Right cardiac atrium (tissue), 5 donors: Measurements from ENCODE around the gene RBM17. TPM values are rescaled to one million over a fixed set of nuclear protein-coding genes. Genes with fewer than 3 reads are reported as not detected.

Experiments
- ATAC-seq, 2 donors: fragments of 200-7000 bp; cut with Tn5 transposase; one replicate each; pipeline versions ENCODE4 v1.8.0 to v1.9.1; 2020; ENCODE audit warnings: moderate library complexity in 2 of 2, mild to moderate bottlenecking in 1 of 2
- DNase-seq, 3 donors: peaks; one replicate each; pipeline ENCODE4 v3.0.0-alpha.2; 2020
- H3K27ac ChIP-seq: one replicate; pipeline ENCODE4 v1.5.1; 2013; ENCODE audit warnings: mild to moderate bottlenecking, low read length, control low read depth, moderate library complexity
- H3K27me3 ChIP-seq: one replicate; pipeline ENCODE4 v1.6.1; 2013; ENCODE audit not compliant: control insufficient read depth, insufficient read depth
- H3K4me1 ChIP-seq: one replicate; pipeline ENCODE4 v1.6.1; 2013; ENCODE audit warnings: low read length; ENCODE audit not compliant: control insufficient read depth, insufficient read depth
- H3K4me3 ChIP-seq: one replicate; pipeline ENCODE4 v1.5.1; 2013; ENCODE audit warnings: low read length, control low read depth
- H3K9me3 ChIP-seq: one replicate; pipeline ENCODE4 v1.6.1; 2013; ENCODE audit warnings: low read length; ENCODE audit not compliant: control insufficient read depth
- WGBS: extraction: QIAGEN DNeasy Blood & Tissue Kit; methylation state at CpG from one replicate; pipeline ENCODE4 v1.1.7; 2013; 5-methylcytosine and 5-hydroxymethylcytosine counted together
- intact Hi-C, 4 donors: fragments of 100-400 bp; cut with DNase I; formaldehyde crosslinking; loops; one replicate each; pipeline versions ENCODE4 v1.11.0 to v1.14.0; 2022 to 2023
- polyA plus RNA-seq: library from polyadenylated mRNA; stranded (reverse); fragments of 200-250 nt; gene quantifications from one replicate; pipeline ENCODE4 v1.2.3, GENCODE V29; 2013
- total RNA-seq, 4 donors: library from RNA; stranded (reverse); fragmentation: NEBNext Ultra II Directional; extraction: Animal tissue kit (Norgen Biotek cat#: 25700); gene quantifications; one replicate each; pipeline ENCODE4 v1.2.1, GENCODE V29; 2021
- donor health status: healthy with polysubstance abuse.
- donor health status: DM: no; HTN: yes; CAD: no.
- donor health status: DM: no; HTN: no; CAD: no.
- donor health status: DM: no; HTN: yes; CAD: no; lungs with severe emphysema.
- donor health status: DM: yes; HTN: yes; CAD: no.

Gene RBM17
- total and polyA plus RNA-seq, 5 donors = 51.0 to 66.5 (median 56.9) TPM

DNA sequence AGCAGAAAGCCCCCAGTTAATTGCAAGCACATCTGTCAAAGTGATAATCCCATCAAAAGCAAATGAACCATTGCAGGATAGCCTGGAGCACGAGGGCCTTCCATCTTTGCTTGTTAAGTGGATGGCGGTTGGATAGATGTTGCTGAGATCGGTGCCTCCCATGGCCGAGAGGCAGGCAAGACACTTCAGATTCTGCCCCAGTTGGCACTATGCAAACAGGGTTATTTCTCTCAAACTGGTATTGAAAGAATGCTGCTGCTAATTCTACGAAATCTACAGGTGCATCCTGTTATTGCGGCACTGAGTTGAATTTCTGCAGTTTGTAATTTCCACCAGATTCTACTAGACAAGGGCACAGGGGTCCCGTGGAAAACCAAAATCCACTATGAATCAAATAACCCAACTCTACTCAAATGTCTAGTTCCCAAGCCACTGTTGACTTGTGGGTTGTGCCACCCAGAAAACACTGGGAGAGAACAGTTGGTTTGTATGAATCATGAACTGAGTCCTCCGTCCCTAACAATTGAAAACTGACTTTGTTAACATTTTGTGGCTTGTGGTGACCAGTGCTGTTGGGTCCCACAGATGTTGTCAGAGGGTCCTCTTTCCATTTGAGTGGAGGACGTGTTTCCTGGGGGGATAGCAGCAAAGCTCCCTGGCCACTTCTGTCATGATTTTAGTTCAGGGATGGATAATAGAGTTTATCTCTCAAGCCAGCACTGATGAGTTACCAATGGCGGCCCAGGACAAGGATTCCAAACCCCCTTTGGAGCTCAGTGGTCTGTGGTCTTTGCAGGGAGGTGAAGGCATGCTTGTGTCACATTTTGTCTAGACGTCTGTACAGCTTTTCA lies 19.5 kb upstream of the RBM17 start:
- Histone ChIP-seq H3K9me3 (no peaks in the 10 kb centered on the region), H3K4me3 (no peak overlapping the region), H3K4me1 (peaks cover 7% of the 10 kb centered on the region), H3K27ac (no peak overlapping the region), H3K27me3 (no peaks in the 10 kb centered on the region)
- intact Hi-C loops = no loop called here
- no peak for DNase-seq
- ATAC-seq = no peak
- 77% methylated on average over 11 of the region's 11 CpGs for WGBS

DNA sequence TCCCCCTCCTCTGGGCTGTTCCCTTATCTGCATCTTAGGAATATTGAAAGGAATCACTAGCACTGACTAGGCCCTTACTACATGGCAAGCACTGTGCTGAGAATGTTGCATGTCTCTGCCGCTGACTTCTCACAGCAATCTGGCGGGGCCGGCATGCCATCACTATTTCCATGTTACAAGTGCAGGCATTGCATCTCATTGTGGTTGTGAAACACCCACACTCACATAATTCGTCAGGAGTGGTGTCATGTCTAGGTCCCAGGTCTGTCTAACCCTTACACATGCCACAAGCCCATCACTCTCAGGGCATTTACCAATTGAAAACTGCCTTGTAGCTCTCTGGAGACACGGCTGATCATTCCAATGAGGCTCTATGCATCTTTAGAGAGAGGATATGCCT lies 18.2 kb upstream of the RBM17 start:
- DNase-seq (no peak), ATAC-seq (no peak)
- peaks cover 7% of the 10 kb centered on the region for H3K4me1 ChIP-seq
- H3K27ac ChIP-seq = no peak overlapping the region
- 90% methylated on average over 5 of the region's 5 CpGs for WGBS
- no peak overlapping the region for H3K4me3 ChIP-seq
- H3K9me3 ChIP-seq = no peaks in the 10 kb centered on the region
- H3K27me3 ChIP-seq = no peaks in the 10 kb centered on the region
- intact Hi-C loops = no loop called here

DNA sequence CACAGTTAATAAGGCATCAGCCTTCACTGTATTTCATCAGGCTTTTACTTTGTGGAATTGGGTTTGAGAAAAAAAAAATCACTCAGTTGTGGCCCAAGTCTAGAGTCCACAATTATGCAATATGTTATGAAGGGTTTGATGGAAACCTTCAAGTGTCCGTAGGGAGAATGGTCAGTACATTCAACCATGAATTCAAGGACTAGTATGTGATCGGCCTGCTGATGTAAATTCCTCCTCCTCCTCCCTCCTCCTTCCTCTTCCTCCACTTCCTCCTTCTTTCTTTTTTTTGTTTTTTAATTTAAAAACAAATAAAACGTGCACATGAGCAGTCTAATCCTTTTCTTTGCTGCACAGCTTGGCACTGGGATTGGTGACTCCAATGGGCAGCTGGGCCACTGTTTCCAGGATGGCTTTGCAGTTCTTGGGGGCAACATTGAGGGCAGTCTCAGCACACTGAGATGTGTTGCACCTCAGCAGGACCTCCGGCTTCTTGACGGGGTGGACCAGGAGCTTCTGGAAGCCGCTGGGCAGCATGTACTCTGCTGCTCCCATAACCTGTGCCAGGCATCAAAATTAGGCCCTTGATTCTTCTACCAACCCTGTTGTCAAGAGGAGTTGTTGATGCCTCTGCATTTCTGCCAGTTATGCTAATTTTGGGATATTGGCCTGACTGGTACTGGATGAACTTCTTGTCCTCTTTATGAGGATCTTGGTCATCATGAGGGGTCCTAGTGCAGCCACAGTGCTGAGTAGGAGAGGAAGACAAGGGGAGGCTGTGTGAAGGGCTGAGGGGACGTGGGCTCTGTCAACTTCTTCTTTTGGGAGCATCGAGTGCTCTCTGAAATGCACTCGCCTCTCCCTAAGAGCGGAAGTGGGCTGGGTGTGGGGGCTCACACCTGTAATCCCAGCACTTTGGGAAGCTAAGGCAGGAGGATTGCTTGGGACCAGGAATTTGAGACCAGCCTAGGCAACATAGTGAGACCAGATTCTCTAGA lies 17.4 kb upstream of the RBM17 start:
- H3K4me1 ChIP-seq = peaks cover 2% of the 10 kb centered on the region
- WGBS = 76% methylated on average over 10 of the region's 10 CpGs
- no peaks in the 10 kb centered on the region for H3K9me3 ChIP-seq
- intact Hi-C loops = no loop called here
- H3K27ac ChIP-seq = no peak overlapping the region
- DNase-seq = no peak
- ATAC-seq = peak; percentile 36 to 66
- H3K27me3 ChIP-seq = no peaks in the 10 kb centered on the region
- no peak overlapping the region for H3K4me3 ChIP-seq

DNA sequence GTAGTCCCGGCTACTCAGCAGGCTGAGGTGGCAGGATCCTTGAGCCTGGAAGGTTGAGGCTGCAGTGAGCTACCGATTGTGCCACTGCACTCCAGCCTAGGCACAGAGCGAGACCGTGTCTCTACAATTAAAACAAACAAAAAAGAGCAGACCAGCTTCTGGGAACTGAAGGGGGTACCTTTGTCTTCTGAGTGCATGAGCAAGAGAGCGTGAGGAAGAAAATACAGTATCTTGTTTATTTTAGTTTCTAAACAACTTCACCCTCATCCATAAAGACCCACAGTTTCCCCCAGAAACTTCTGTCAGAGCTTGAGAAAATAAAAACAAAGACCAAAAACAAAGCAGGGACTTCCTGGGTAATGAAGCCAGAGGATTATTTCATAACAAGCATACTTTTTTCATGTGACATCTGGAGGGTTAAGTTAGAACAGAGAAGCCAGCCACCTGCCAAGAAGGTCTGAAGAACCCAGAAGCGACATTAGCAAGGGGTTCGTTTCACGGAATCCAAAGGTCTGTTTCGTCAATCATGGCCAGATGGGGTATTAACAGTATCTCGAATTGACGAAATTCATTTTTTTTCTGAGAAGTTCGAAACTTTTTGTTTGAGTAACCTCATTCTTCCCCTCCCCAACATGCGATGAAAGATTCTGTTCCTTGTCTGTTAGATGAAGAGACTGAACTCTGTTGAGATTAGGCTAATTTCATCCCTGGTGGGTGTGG lies 16.5 kb upstream of the RBM17 start:
- H3K4me1 ChIP-seq = no peaks in the 10 kb centered on the region
- ATAC-seq = peak in 1 of 2 donors; percentile 19

DNA sequence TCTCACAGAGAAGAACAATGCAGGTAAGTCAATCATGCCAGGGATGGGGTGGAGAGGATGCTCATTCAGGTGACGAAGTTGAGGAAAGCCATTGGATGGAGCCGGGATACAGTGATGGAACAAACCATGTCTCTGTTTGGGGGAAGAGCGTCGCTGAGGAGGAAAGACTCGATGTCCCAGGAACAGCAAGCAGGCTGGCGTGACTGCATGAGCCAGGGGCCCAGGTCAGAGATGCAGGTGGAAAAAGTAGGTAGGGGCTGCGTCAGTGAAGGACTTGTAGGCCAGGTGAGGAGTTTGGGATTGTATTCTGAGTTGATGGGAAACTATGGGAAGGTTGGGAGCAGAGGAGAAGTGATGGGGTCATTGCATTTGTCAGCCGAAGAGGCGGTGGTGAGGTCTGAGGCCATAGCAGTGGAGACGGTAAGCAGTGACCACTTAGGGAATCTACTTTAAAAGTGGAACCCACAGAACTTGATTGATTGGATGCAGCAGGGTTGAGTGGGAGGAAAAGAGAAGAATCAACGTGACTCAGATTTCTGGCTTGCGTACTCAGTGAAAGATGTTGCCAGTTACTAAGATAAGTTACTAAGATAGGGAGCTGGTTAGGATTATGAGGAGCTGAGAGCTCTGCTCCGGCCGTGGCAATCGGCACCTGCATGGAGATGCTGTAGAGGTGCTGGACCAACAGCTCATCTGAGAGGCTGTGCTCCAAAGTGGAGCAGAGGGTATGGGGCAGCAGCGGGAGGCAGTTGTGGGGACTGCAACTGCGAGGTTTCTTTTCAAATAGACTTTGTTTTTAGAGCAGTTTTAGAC lies 14.1 kb upstream of the RBM17 start:
- Histone ChIP-seq H3K4me3 (no peak overlapping the region), H3K27ac (no peak overlapping the region), H3K4me1 (no peaks in the 10 kb centered on the region), H3K9me3 (no peaks in the 10 kb centered on the region), H3K27me3 (no peaks in the 10 kb centered on the region)
- 71% methylated on average over 17 of the region's 17 CpGs for WGBS
- ATAC-seq = peak; percentile 28 to 33
- DNase-seq = no peak
- intact Hi-C loops = loop anchor here in 1 of 4 donors (5.0 kb wide), 1 partner anchor 57 kb away; no protein-coding TSS in a partner anchor

More for the DNA sequence above, 16.5 kb upstream of the RBM17 start:
- no peak overlapping the region for H3K4me3 ChIP-seq
- H3K9me3 ChIP-seq = no peaks in the 10 kb centered on the region
- H3K27me3 ChIP-seq = no peaks in the 10 kb centered on the region
- peak overlapping the region; percentile 34 for H3K27ac ChIP-seq
- intact Hi-C loops = no loop called here
- no peak for DNase-seq
- 65% methylated on average over 13 of the region's 13 CpGs for WGBS

DNA sequence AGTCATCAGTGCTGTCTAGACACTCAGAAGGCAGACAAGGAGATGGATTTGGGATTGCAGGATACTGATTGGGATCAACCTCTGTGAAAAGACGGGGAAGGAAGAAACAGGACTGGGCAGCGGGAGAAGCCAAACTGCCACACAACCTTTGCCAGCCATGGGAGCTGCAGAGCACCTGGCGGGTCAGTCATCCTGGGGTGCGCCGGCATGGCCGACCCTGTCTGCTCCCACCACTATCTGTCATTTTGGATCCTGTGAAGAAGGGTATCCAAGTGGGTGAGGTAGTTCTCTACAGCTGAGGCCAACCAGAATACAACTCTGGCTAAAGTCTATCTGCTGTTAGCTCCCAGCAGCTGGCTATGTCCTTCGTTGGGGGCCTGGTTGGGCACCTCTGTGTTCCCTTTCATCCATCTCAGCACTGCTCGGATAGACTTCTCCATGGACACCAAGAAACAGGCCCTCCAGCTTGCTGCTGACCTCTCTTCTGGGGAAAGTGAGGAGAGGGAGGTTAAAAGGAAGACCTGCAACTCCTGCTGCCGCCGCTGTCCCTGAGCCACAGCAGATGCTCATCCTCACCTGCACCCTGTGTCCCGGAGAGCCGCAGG lies 11.7 kb upstream of the RBM17 start:
- DNase-seq (no peak), ATAC-seq (no peak)
- WGBS = 79% methylated on average over 12 of the region's 12 CpGs
- Histone ChIP-seq H3K4me3 (no peak overlapping the region), H3K9me3 (no peaks in the 10 kb centered on the region), H3K27me3 (no peaks in the 10 kb centered on the region), H3K27ac (no peak overlapping the region), H3K4me1 (no peaks in the 10 kb centered on the region)
- intact Hi-C loops = loop anchor here in 1 of 4 donors (5.0 kb wide), 1 partner anchor 60 kb away; no protein-coding TSS in a partner anchor

DNA sequence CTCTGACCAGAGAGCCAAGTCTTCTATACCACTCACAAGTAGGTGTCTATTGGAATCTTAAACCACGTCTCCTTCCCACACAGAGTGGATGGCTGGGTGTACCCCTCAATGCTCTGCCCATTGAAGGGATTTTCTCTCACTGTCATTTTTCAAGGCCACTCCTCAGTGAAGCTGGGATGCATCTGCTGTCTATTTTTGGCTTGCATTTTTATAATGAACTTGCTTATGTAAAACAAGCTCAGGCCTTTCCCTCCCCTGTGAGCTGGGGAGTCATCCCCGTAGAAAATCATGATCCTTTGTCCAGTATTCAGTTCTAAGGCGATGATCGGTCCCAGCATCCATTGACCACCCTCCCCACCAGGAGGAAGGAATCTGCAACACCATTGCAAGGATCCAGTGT lies 9.8 kb upstream of the RBM17 start:
- H3K27ac ChIP-seq = no peak overlapping the region
- ATAC-seq = no peak
- no peaks in the 10 kb centered on the region for H3K9me3 ChIP-seq
- intact Hi-C loops = loop anchor here in 1 of 4 donors (5.0 kb wide), 1 partner anchor 62 kb away; no protein-coding TSS in a partner anchor
- H3K27me3 ChIP-seq = no peaks in the 10 kb centered on the region
- H3K4me1 ChIP-seq = peaks cover 7% of the 10 kb centered on the region
- 84% methylated on average over 4 of the region's 4 CpGs for WGBS
- H3K4me3 ChIP-seq = no peak overlapping the region
- no peak for DNase-seq

DNA sequence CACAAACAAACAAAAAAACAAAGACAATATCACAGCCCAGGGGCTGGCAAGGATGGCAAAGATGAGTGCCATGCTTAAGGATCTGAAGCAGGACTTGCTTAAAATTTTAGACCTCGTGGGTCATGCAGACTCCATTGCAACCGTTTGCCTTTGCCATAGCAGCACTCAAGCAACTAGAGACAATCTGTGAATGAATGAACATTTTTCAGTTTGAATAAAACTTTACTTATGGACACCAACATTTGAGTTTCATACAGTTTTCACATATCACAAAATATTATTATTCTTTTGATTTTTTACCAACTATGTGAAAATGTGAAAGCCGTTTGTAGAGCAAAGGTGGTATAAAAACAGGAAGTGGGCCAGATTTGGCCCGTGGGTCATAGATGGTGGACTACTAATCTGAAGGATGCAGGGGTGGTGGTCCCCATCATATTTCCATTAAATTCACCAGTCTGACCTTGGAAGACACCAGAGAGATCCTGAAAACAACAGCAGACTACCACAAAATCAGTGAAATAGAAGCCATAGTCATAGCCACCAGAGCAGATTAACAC lies 8.3 kb upstream of the RBM17 start:
- 85% methylated on average over 4 of the region's 4 CpGs for WGBS
- no peaks in the 10 kb centered on the region for H3K9me3 ChIP-seq
- no peaks in the 10 kb centered on the region for H3K27me3 ChIP-seq
- intact Hi-C loops = loop anchor here in 1 of 4 donors (10.0 kb wide), 2 partner anchors 66 to 126 kb away; no protein-coding TSS in a partner anchor
- ATAC-seq = no peak
- H3K27ac ChIP-seq = no peak overlapping the region
- H3K4me1 ChIP-seq = peaks cover 7% of the 10 kb centered on the region
- no peak for DNase-seq
- H3K4me3 ChIP-seq = no peak overlapping the region

DNA sequence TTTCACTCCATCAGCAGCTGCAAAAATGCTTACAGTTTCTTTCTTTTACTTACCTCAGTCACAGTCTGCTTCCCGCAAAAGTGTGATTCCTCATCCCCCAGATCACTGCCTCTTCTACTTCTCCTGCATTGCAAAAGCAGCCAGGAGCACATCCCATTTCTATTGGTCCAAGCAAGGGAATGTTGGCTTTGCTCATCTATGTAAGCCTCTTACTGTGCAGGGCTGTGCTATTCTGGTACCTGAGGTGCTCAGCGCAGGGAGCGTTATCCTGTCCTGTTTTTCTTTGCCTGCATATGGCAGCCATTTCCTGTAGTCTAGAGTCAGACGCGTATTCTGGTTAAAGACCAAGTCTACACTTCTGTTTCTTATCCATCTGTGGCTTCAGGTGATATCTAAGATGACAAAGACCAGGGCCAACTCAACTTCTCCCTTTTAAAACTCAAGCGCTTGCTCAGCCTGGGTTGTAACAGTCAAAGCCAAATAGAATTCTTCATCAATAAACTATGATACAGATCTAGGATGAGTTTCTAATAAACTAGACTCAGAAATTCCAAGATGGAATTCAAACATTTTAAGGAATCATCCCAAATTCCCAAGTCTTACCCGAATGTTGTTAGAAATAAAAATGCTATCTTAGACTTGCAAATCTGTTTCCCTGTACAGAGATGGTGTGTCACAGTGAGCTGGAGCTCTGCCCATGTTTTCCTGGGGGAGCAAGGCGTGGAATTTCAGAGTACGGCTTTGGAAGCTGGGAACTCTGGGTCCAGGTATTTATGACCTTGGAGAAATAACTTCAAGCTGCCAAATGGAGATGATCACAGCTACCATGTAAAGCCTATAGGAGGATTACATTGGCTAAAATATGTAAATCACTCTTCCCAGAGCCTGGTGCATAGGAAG lies 6.1 kb upstream of the RBM17 start:
- H3K9me3 ChIP-seq = no peaks in the 10 kb centered on the region
- no peaks in the 10 kb centered on the region for H3K27me3 ChIP-seq
- ATAC-seq = peak in 1 of 2 donors; percentile 33
- intact Hi-C loops = loop anchor here in 1 of 4 donors (10.0 kb wide), 2 partner anchors 68 to 128 kb away; no protein-coding TSS in a partner anchor
- H3K27ac ChIP-seq = no peak overlapping the region
- no peak overlapping the region for H3K4me3 ChIP-seq
- WGBS = 60% methylated on average over 9 of the region's 9 CpGs
- DNase-seq = peak in 2 of 3 donors; percentile 63 to 81
- peaks cover 7% of the 10 kb centered on the region for H3K4me1 ChIP-seq
